Activated B cell treated with CpG ODN at 0.5 μM for 24 hours (primary cell): ENCODE data around the gene GRIK4. TPM values are rescaled to one million over a fixed set of nuclear protein-coding genes. Genes with fewer than 3 reads are reported as not detected.

Source experiments
- ATAC-seq: fragments of 200-7000 bp; cut with Tn5 transposase; one replicate; pipeline ENCODE4 v1.10.0; 2021; ENCODE audit warnings: low read depth, mild to moderate bottlenecking, moderate library complexity
- CTCF ChIA-PET: fragments of 350-600 bp; sonication (Branson Sonifier 250); formaldehyde crosslinking; loops from one replicate; lab custom pipeline; 2021; ENCODE audit warnings: antibody characterized with exemption; lab: Charles Lee
- POLR2A ChIA-PET: fragments of 350-600 bp; sonication (Branson Sonifier 250); formaldehyde crosslinking; loops from one replicate; lab custom pipeline; 2021; ENCODE audit warnings: antibody characterized with exemption; lab: Charles Lee
- DNase-seq: peaks from one replicate; pipeline ENCODE4 v3.0.0; 2022
- H3K27ac Mint-ChIP-seq: one replicate; pipeline ENCODE4 v1.8.0; 2020; ENCODE audit warnings: mixed read lengths
- H3K27me3 Mint-ChIP-seq: one replicate; pipeline ENCODE4 v1.8.0; 2021; ENCODE audit warnings: mixed read lengths
- H3K36me3 Mint-ChIP-seq: one replicate; pipeline ENCODE4 v1.8.0; 2021; ENCODE audit warnings: low read depth, mixed read lengths
- H3K4me1 Mint-ChIP-seq: one replicate; pipeline ENCODE4 v1.8.0; 2021; ENCODE audit warnings: mixed read lengths
- H3K4me3 Mint-ChIP-seq: one replicate; pipeline ENCODE4 v1.8.0; 2020; ENCODE audit warnings: mild to moderate bottlenecking, mixed read lengths
- H3K9me3 Mint-ChIP-seq: one replicate; pipeline ENCODE4 v1.8.0; 2020; ENCODE audit warnings: mixed read lengths
- intact Hi-C: fragments of 100-400 bp; cut with micrococcal nuclease; formaldehyde crosslinking; loops from one replicate; pipeline ENCODE4 v1.15.1; 2024
- total RNA-seq: library from RNA; stranded (reverse); gene quantifications from 2 replicates; pipeline ENCODE4 v1.2.3, GENCODE V29; 2022
- TF ChIP-seq, protein P1 (sequence below): fragments of 200-600 bp; IDR thresholded peaks from one replicate; pipeline ENCODE4 v1.8.0; 2022; ENCODE audit warnings: antibody characterized with exemption, mild to moderate bottlenecking

GRIK4 gene
- total RNA-seq, 1 donor from 2014 or later = not detected

DNA sequence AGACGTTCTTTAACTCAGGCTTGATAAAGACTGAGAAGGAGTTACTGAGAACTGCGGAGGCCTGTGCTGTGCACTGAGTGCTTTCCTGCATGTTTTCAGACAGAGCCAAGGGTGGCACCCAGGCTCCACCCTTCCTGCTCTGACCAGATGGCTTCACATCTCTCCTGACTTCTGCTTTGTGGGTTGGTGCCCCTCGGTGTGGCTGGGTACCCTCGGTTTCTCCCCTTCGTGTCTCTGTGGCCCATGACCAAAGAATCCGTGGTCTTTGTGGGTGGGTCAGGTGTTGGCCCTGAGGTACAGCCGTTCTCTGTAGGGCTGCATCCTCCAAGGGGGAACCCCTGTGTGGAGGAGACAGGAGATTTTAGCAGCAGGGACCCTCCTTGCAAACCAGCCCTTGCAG is 34.3 kb downstream of the GRIK4 start:
- intact Hi-C loops = no loop called here
- H3K4me3 Mint-ChIP-seq = peak overlapping the region; percentile 30

DNA sequence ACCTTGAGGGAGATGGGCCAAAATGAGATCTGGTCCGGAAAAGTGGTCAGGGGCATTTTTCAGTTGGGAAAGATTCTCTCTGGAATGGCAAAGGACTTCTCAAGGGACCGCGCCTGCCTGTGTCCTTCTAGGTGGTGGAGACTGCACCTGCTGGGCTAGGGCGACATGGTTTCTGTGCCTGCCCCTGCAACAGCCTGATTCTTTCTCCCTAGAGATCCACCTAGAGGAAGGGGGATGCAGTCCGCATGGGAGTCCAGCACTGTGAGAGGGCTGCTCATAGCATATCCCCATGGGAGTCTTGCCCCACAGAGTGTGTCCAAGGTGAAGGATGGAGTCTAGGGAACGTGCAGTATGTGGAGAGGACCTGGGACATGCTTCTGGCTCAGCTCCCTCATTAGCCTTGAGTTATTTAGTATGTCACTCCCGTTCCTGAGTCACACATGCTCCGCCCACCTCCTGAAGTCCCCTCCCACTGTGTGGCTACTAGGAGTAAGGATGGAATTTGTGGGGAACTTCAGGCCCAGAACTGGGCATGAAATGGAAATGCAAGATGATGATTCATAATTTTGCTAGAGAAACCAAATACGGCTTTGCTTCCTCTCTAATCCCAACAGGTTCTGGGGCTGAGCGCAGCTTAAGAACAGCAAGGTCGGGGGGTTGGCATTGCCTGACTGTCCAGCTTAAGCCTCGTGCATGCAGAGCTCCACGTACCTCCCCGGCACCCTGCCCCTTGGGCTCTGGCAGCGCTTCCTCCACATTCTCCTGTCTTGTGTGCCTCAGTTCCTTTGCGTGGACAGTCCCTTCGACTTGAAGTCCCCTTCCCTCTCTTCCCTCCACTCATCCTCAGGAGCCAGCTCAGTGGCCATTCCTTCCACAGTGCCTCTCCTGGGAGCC is 35.0 kb downstream of the GRIK4 start:
- no peaks in the 10 kb centered on the region for H3K9me3 Mint-ChIP-seq
- H3K27ac Mint-ChIP-seq = no peak overlapping the region
- DNase-seq (no peak), ATAC-seq (no peak)
- no peaks in the 10 kb centered on the region for H3K36me3 Mint-ChIP-seq
- POLR2A ChIA-PET = no interaction called here
- peak overlapping the region; percentile 30 for H3K4me3 Mint-ChIP-seq
- H3K27me3 Mint-ChIP-seq = no peaks in the 10 kb centered on the region
- CTCF ChIA-PET = no interaction called here
- intact Hi-C loops = no loop called here
- peaks cover 41% of the 10 kb centered on the region for H3K4me1 Mint-ChIP-seq
- TF ChIP-seq, protein P1, sequence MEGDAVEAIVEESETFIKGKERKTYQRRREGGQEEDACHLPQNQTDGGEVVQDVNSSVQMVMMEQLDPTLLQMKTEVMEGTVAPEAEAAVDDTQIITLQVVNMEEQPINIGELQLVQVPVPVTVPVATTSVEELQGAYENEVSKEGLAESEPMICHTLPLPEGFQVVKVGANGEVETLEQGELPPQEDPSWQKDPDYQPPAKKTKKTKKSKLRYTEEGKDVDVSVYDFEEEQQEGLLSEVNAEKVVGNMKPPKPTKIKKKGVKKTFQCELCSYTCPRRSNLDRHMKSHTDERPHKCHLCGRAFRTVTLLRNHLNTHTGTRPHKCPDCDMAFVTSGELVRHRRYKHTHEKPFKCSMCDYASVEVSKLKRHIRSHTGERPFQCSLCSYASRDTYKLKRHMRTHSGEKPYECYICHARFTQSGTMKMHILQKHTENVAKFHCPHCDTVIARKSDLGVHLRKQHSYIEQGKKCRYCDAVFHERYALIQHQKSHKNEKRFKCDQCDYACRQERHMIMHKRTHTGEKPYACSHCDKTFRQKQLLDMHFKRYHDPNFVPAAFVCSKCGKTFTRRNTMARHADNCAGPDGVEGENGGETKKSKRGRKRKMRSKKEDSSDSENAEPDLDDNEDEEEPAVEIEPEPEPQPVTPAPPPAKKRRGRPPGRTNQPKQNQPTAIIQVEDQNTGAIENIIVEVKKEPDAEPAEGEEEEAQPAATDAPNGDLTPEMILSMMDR = no peak

More for the DNA sequence above, 34.3 kb downstream of the GRIK4 start:
- no peaks in the 10 kb centered on the region for H3K36me3 Mint-ChIP-seq
- H3K9me3 Mint-ChIP-seq = no peaks in the 10 kb centered on the region
- ATAC-seq (peak; percentile 79), DNase-seq (no peak)
- no peaks in the 10 kb centered on the region for H3K27me3 Mint-ChIP-seq
- ChIA-PET POLR2A (no interaction called here), CTCF (no interaction called here)
- TF ChIP-seq, protein P1 = no peak
- H3K4me1 Mint-ChIP-seq = peaks cover 45% of the 10 kb centered on the region
- H3K27ac Mint-ChIP-seq = peak overlapping the region; percentile 9

DNA sequence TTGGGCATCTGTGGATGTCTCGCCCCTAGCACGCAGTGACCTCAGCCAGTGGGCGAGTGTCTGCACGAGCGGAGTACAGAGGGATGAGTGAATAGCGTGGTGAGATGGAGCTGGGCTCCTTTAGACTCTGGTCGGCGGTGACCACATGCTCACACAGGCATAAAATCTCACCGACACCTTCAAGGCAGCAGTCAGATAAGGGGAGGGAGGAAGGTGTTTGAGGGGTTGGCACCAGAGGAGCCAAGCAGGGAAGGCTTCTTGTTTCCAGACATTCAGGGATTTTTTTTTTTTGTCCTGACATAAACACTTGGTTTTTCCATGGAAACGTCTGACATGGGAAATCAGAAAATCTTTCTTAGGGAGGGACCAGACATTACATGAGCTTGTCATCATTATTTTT is 35.8 kb downstream of the GRIK4 start:
- POLR2A ChIA-PET = no interaction called here
- CTCF ChIA-PET = no interaction called here
- H3K27ac Mint-ChIP-seq = no peak overlapping the region

DNA sequence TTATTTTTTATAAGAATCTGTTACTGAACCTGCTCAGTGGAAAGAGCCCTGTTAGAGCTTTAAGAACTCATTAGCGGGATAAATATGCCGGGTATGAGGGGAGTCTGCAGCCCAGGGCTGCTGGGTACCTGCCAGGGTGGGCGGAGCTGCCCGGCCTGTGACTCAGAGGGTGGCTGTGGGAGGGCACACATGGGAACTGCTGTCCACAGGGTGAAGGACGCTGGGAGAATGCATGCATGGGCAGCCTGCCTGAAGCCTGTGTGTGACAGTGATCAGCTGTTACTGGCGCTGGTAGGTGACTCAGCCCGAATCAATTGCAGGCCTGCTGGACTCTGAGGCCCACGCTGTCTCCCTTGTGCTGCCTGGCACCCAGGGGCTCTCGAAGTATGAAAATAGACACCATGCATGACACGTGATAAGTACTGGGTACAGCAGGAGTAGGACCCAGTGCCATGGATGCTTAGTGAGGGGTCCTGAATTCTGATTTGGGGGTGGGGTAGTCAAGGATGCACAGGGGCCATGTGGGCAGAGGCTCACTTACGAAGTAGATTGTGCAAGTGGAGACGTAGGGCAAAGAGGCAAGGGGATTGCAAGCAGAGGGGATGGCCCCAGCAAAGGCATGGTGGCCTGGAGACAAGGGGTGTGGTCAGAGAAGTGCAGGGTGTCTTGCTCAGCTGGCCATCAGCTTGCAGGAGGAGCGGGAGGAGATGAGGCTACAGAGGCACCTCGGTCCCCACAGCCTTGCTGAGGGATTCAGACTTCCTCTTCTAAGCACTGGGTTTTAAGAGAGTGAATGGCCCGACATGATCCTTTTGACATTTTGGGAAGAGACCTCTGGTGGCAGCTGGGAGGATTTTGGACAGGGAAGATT is 36.5 kb downstream of the GRIK4 start:
- TF ChIP-seq, protein P1 = no peak
- peaks cover 41% of the 10 kb centered on the region for H3K4me1 Mint-ChIP-seq
- no peaks in the 10 kb centered on the region for H3K36me3 Mint-ChIP-seq
- H3K27me3 Mint-ChIP-seq = no peaks in the 10 kb centered on the region
- no peak for DNase-seq
- POLR2A ChIA-PET = no interaction called here
- H3K4me3 Mint-ChIP-seq = no peak overlapping the region
- ATAC-seq = no peak
- H3K27ac Mint-ChIP-seq = no peak overlapping the region
- intact Hi-C loops = no loop called here
- CTCF ChIA-PET = no interaction called here
- no peaks in the 10 kb centered on the region for H3K9me3 Mint-ChIP-seq

More for the DNA sequence above, 35.8 kb downstream of the GRIK4 start:
- Mint-ChIP-seq H3K4me3 (no peak overlapping the region), H3K4me1 (peaks cover 41% of the 10 kb centered on the region), H3K9me3 (no peaks in the 10 kb centered on the region), H3K36me3 (no peaks in the 10 kb centered on the region), H3K27me3 (no peaks in the 10 kb centered on the region)
- TF ChIP-seq, protein P1 = no peak
- DNase-seq (no peak), ATAC-seq (no peak)
- intact Hi-C loops = no loop called here
